EH (cell line): Measurements from ENCODE around the gene STK38L.

Experiments used
- DNase-seq: peaks from one replicate; pipeline ENCODE4 v3.0.0-alpha.2; 2015; ENCODE audit warnings: low read depth

The STK38L gene

GRCh38 chr12:27277846-27278260 is 33.8 kb downstream of the STK38L start:
- DNase-seq: peak; percentile 93

- DNase-seq: no peak
Measured at GRCh38 chr12:27279826-27280225, 35.7 kb downstream of the STK38L start.

GRCh38 chr12:27280412-27280811 is 36.3 kb downstream of the STK38L start:
- DNase-seq: no peak

DNA sequence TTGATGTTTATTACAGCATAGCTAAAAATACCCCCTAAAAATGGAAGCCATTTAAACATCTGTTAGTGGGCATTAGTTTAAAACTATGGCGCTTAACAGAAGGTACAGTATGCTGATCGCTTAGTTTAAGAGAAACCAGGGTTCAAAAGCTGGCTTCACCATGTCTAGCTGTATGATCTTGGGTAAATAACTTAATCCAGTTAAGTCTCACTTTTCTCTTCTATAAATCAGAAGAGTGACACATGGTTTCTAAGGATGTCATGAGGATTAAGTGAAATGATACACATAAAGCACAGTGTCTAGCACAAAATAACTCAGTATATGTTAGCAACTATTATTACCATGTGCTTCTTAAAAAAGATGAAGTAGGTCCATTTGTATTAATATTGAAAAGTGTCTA is 38.7 kb downstream of the STK38L start:
- no peak for DNase-seq

- DNase-seq: no peak
Measured at GRCh38 chr12:27284021-27284420, 39.9 kb downstream of the STK38L start.

GRCh38 chr12:27284751-27285150 is 40.7 kb downstream of the STK38L start:
- peak; percentile 84 for DNase-seq

DNA sequence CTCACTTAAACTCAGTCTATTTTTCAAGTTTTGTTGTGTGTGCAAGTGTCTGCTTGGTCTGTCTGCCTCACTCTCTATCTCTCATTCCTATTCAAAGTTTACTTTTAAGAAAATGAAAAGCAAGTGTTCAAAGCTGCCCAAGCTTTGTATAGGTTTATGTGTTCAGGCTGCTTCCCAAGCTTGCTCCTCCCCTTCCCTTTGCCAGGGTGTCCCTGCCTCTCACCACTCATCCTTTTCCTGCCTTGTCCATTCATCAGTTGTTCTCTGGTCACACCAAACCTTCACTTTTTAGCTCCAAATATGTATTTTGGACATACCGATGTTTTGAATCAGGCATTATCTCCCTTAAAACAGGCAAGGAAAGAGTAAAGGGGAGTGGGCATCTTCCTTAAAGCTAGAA is 41.3 kb downstream of the STK38L start:
- DNase-seq: peak; percentile 52

GRCh38 chr12:27289414-27289813 is 45.3 kb downstream of the STK38L start:
- peak; percentile 40 for DNase-seq

DNA sequence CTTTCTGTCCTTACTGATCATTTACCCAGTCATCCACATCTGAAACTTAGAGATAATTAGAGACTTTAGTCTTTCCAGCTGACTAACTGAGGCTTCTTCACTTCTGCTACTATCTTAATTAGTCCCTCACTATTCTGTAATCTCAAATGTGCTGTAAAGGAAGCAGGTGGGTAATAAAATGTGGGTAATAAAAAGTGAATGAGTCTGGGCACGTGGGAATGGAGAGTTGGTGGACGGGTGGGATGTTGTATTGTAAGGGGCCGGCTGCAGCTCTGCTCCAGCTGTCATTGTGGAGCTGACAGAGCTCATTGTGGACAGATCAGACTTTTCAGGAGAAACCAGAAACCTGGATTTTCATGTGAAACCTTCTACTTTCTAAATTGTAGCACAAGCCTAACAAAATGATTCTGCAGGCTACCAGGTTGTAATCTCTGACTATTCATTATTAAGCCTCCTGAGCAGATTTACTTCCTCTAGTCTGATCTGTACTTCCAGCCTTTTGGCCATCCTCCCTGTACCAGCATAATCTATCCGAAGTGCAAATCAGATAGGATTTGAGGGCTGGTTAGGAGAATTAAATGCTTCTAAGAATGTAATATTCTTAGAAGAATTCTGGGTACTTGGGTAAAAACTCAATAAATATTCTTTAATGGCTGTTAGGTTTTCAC is 46.5 kb downstream of the STK38L start:
- DNase-seq: no peak

DNA sequence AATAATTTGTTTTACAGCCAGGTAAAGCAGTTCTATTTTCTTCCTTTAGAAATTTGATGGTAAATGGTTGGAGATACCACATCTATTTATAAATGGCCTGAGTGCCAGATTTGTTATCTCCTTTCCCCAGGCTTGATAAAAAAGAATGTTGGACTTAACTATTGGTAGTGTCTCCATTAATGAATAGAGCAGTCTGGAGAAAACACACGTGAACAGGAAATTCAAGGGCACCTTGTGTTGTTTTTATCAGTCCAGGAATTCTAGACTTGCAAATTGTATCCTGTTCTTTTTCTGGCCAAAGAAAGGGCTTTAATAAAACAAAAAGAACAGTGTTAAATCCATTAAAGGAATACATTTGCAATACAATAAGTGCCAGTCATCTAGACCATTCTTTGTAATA is 47.8 kb downstream of the STK38L start:
- no peak for DNase-seq

DNA sequence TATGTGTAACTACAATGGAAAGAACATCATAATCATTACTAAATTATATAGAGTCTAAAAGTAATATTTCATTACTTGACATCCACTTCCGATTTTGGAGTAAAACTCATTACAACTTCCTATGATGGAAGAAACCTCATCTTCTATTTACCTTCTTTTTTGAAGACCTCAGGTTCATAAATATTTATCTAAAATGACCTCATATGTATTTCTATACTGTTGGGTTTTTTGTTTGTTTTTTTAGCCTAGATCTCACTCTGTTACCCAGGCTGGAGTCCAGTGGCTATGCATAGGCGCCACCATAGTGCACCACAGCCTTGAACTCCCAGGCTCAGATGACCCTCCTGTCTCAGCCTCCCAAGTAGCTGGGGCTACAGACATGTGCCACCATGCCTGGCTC is 48.6 kb downstream of the STK38L start:
- DNase-seq: no peak

DNA sequence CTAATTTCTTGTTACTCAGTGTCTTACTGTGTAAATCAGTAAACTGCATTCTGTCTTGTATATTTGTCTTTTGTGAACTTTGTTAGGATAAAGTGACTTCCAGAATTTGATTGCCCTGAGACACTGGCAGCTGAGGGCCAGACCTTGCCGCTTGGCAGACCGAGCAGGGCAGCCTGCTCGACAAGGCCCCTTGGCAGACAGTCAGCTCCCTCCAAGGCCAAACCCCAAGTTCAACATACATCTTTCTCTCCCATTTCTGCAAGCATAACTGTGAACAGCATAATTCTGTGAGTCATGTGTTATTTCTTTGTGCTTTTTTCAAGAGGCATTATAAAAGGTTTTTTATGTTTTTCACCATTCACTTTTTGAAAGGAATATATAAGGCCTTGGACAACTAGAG is 49.4 kb downstream of the STK38L start:
- DNase-seq: peak; percentile 16

DNA sequence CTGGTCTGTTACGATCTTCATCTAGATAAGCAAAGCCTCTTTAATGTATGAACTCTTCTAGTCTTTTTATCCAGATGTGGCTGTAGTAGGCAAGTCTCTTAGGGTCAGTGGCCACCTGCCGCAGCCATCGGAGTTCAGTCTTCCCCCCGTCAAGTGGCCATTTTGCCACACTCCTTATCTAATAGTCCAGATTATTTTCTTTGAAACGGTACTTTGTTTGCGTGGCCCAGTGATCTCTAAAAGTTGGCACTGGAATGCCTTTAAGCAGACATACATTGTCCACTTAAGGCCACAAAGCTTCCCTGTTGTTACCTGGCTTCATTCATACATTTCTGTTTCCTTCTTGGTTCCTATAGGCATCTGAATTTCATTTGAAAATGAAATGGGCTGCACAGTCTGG is 52.6 kb downstream of the STK38L start:
- DNase-seq: no peak

GRCh38 chr12:27297566-27297965 is 53.5 kb downstream of the STK38L start:
- DNase-seq: no peak

- no peak for DNase-seq
Measured at GRCh38 chr12:27299102-27299501, 55.0 kb downstream of the STK38L start.

DNA sequence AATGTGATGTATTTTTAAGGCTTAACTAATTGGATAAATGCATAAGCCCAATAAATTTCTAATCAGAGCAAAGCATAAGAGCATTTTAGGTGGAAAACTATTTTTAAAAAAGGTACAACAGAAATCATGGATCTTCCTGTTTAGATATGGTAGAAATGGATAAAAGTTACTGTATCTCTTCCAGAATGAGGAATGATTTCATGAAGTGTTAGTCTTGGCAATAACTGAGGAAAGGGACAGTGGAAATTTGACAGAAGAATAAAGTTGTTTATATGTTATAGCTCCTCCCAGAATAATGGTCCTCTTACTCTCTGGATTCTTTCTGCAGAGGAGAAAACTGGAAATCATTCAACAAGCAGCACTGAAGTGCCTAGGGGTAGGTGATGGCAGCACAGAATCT is 56.1 kb downstream of the STK38L start:
- DNase-seq: no peak

- DNase-seq: peak; percentile 36
Measured at GRCh38 chr12:27303139-27304111, 59.3 kb downstream of the STK38L start.

DNA sequence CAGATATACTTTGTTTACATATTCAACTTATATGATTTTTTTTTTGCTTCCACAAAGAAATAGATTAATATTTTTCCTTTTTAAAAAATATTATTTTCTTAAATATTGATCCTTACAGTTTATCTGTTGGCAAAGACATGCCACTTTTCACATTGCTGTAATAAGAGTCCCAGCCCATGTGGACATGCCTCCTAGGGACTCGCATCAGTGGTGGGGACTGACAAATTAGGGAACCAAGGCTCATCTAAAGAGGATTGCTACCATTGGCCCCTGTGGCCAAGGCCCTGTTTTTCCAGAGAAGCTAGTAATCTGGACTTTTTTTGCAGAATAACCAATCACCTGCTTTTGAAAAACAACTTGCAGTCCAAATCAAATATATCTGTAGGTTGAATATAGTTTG is 60.8 kb downstream of the STK38L start:
- DNase-seq: no peak

GRCh38 chr12:27305673-27306456 is 61.8 kb downstream of the STK38L start:
- peak; percentile 57 for DNase-seq

DNA sequence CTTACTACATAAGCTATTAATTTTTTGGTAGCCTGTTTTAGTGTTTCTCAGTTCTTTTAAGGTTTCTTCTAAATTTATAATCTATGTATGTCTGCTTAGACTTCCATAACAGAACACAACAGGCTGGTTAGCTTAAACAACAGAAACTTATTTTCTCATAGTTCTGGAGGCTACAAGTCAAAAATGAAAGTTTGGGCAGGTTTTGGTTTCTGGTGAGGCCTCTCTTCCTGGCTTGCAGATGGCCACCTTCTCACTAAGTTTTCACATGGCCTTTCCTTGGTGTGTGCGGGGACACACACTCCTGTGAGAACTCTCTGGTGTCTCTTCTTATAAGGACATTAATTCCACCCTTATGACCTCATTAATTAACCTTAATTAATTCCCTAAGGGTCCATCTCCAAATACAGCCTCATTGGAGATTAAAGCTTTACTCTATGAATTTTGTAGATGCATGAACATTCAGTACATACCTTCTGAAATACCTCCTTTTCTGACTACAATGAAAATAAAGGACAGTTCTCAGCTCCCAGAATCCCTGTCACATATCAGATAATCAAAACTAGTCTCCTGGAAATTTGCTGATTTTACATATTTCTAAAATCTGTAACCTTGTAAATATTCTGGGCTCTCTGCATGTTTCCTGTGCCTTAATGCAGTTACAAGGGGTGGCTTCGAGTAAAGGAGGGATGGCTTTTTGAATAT is 65.4 kb downstream of the STK38L start:
- no peak for DNase-seq

GRCh38 chr12:27309995-27310315 is 65.9 kb downstream of the STK38L start:
- DNase-seq: no peak

DNA sequence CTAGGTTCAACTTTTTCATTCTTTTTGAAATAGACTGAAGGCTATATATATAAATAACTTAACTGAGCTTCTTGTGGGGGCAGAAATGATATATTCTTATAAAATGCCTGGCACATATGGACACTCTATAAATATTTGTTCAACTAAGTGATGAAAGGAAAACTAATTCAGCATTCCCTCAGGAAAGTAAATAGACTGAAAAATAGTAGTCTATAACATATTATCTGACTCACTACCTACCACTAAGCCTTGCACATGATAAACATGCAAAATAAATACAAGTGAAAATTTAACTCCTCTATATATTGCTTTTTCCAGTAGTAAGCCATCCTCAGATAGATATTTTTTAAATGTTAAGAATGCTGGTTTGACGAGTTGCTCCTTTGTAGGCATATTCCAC is 72.9 kb downstream of the STK38L start:
- DNase-seq: no peak
